ENCODE results near the gene CRYGN.

The CRYGN gene

GRCh38 chr7:151459726-151460473 lies 20.0 kb upstream of the CRYGN start:
- no peak for FAIRE-seq

DNA sequence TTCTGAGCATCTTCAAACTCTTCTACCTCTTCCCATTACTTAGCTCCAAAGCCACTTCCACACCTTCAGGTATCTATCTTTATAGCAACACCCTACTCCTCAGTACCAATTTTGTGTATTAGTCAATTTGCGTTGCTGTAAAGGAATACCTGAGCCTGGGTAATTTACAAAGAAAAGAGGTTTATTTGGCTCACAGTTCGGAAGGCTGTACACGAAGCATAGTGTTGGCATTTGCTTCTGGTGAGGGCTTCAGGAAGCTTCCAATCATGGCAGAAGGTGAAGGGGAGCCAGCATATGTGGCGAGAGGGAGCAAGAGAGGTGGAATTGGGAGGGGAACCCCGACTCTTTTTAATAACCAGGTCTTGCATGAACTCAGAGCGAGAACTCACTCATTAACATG lies 17.6 kb upstream of the CRYGN start:
- no peak for FAIRE-seq

DNA sequence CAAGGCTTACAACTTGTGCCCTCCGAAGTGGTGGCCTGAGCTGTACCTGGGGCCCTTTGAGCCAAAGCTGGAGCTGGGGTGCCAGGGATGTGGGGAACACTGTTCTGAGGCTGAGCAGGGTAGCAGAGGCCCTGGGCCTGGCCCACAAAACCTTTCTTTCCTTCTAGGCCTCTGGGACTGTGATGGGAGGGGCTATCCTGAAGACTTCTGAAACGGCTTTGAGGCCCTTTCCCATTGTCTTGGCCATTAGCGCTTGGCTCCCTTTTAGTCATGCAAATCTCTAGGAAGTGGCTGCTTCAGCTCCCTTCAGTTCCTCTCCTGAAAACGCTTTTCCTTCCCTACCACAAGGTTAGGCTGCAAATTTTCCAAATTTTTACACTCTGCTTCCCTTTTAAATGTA lies 16.8 kb upstream of the CRYGN start:
- no peak for FAIRE-seq

- no peak for FAIRE-seq
Observed at GRCh38 chr7:151456276-151456675, 16.3 kb upstream of the CRYGN start.

DNA sequence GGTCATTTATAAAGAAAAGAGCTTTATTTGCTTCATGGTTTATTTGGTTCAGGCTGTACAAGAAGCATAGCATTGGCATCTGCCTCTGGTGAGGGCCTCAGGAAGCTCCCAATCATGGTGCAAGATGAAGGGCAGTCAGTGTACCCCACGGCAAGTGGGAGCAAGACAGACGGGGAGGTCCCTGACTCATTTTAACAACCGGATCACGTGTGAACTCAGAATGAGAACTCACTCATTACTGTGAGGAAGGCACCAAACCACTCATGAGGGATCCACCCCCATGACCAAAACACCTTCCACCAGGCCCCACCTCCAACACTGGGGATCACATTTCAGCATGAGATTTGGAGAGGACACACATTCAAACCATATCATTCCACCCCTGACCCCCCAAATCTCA lies 15.7 kb upstream of the CRYGN start:
- no peak for FAIRE-seq

DNA sequence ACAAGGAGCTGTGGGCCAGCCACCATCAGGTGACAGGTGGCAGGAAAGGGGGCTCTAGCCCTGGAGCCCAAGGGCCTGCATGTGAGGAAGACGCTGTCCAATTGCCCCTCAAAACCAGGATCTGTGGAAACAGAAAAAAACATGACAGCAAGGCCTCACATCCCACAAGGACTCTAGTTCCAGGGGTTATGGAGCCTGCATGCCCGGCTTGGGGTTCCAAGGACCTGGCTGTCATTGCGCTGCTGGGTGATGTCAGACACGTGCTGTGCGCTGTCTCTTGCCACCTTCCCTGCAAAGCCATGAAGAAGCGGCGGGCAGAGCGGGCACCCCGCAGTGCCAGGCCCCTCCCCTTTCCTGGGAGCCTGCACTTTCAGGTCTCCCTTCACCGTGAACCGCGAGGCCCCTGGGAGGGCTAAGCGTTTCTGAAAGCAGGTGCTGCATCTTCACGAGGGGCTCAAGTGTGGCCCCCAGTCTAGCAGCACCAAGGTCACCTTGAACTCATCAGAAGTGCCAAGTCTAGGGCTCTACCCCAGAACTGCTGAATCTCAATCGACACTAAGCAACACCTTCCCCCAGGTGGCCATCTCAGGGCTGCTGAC lies 15.1 kb upstream of the CRYGN start:
- no peak for FAIRE-seq

DNA sequence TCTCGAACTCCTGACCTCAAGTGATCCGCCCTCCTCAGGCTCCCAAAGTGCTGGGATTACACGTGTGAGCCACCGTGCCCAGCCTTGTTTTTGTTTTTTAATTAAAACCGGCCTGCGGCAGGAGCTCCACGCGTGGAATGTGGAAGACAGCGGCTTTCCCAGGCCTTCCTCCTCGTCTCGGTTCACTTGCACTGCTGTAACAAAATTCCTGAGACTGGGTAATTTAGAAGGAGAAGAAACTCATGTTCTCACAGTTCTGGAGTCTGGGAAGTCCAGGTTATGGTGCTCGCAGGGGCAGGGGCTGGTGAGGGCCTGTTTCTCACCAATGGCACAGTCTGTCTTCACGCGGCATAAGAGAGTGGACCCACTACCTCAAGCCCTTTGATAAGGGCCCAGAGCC lies 14.4 kb upstream of the CRYGN start:
- FAIRE-seq: no peak

DNA sequence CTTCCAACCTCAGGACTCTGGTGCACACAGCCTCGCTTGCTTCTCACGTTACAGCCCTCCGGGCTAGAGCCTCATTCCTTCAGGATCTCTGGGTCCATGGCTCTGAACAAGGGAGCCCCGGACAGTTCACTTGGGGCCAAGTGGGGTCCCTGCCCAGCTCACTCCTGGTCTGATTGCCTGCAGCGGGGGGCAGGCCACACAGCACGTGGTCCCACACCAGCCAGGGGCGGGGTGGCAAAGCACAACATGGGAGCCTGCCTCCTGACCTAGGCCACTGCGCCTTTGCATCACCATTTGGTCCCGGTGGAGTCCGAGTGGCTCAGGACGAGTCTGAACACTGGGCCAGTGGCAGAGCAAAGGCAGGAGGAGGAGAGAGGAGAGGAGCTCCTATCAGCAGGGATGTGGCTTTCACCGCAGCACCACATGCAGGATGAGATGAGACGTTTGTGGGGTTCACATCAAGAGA lies 13.4 kb upstream of the CRYGN start:
- no peak for FAIRE-seq

DNA sequence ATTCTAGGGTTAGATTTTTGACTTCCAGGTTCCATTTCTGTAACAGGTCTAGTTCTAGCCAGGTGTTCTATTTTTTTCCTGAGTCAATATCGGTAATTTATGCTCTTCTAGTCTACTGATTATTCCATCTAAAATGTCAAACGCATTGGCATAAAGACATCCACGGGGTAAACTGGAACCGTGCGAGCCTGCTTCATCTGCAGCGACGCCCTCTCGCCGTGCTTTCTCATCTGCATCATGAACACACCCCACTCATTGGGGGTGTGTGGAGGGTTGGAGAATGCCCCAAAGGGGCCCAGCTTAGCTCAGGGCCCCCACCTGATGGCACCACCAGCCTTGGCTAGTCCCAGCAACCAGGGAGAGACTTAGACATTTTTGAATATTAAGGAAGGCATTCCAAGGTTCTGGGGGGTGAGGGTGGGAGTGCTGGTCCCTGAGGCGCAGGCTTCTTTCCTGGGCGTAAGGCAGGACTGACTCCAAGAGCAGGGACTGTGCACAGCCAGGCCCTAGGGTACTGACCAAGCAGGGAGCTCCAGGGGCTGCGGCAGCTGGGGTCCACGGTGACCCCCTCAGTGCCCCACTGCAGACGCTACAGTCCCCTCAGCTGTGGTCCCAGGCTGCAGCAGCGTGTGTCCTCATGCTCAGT lies 12.9 kb upstream of the CRYGN start:
- no peak for FAIRE-seq

DNA sequence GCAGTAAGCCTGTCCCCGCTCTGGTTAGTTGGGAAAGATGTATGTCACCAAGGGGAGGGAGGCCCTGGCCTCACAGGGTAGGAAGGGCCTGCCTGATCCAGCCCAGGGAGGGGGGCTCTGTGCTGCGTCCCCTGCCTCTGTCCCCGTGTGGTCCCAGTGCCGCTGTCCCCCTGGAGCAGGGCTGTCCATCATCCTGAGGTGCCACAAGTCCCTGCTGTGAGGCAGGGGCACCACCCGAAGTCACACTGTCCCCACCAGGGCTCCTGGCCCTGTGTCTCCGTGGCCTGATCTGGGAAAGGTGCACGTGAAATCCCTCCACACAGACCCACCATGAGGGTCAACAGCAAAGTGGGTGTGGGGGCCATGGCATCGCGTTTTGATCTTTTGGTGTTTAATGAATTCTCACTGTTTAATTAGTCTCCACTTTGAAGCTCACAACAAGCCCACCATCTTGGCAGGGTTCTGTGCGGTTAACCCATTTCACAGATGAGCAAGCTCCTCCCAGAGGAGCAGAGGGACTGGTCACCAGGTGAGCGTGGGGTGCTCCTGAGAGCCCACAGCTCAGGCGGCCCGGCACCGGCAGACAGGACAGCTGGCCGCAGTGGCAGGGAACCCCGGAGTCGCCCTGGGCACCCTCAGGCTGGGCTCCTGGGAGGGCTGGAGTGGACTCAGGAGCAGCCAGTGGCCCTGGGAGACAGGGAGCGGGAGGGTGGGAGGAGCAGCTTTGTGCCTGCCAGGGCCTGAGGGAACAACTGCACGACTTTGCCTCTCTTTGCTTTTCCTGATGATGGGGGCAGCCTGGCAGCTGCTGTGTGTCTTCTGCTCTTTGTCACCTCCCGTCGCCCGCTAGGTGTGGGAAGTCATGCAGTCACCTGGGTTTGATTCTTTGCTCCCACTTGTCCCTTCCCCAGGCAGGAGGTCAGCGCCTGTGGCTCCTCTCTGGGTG lies 12.0 kb upstream of the CRYGN start:
- no peak for FAIRE-seq

DNA sequence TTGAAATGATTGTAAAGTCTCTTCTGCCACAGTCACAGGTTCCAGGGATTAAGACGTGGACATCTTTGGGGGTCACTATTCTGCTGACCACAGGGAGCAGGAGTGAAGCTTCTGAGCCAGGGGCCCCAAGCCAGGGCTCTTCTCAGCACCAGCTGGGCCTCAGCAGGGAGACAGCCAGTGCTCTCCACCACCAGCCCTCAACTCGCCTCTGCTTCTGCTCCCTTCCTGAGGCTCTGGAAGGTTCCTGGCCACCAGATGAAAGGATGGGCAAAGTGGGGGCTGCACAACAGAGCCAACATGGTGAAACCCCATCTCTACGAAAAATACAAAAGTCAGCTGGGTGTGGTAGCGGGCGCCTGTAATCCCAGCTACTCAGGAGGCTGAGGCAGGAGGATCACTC lies 11.2 kb upstream of the CRYGN start:
- no peak for FAIRE-seq

GRCh38 chr7:151449990-151450389 lies 10.0 kb upstream of the CRYGN start:
- no peak for FAIRE-seq

DNA sequence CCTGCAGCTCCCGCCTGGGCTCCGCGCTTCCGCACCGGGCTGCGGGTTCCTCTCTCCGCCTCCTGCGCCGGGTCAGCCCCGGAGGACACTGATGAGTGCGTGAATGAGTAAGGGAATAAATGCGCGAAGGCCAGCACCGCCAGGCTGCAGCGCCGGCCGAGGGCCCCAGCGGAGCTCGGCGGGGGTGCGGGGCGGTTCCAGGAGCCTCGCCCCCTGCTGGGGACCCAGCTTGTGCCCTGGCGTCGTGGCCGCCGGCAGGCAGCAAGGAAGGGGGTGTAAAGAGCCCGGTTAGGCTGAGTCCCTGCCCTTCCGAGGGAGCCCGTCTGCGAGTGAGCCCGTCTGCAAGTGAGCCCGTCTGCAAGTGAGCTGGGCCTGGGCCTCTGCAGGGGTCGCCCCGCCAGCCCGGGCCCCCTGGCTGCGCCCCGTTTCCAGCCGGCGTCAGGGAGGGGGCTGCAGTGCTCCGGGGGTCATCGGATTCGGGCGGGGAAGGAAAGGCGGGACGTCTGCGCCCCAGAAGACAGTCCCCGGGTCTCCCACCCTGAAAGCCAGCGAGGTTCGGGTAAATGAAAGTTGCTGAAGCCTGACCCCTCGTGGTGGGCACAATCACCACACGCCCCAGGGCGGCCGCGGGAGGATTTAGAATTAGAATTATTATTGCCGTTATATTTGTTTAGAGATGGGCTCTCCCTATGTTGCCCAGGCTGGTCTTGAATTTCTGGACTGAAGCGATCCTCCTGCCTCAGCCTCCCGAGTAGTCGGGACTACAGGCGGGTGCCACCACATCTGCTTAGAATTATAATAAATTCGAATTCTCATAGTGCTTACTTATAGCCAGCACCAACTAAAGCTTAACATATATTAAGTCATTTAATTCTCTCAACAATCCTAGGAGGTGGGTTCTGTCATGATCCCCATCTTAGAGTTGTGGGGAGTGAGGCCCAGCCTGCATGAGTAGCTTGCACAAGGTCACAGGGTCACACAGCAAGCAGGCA lies 8.6 kb upstream of the CRYGN start:
- no peak for FAIRE-seq

GRCh38 chr7:151447901-151448260 lies 7.9 kb upstream of the CRYGN start:
- FAIRE-seq: no peak

GRCh38 chr7:151447312-151447711 lies 7.4 kb upstream of the CRYGN start:
- no peak for FAIRE-seq

DNA sequence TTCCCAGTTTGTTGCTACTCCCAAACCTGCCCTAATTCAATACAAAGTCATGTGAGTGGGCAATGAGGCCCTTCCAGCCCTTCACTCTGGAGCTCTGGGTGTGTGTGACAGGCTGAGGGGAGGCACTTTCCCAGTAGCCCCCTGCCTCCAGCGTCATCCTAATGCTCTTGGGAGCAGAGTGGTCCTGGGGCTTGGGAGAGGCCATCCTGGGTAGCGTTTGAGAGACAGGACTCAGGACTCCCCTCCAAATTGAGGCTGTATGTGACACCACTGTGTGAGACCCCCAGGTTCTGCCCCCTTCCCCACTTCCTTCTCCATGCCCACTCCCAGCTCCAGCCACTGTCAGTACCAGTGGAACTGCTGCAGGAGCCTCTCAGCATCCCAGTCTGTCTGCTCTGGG lies 6.5 kb upstream of the CRYGN start:
- FAIRE-seq: no peak

GRCh38 chr7:151444632-151445031 lies 4.7 kb upstream of the CRYGN start:
- no peak for FAIRE-seq

DNA sequence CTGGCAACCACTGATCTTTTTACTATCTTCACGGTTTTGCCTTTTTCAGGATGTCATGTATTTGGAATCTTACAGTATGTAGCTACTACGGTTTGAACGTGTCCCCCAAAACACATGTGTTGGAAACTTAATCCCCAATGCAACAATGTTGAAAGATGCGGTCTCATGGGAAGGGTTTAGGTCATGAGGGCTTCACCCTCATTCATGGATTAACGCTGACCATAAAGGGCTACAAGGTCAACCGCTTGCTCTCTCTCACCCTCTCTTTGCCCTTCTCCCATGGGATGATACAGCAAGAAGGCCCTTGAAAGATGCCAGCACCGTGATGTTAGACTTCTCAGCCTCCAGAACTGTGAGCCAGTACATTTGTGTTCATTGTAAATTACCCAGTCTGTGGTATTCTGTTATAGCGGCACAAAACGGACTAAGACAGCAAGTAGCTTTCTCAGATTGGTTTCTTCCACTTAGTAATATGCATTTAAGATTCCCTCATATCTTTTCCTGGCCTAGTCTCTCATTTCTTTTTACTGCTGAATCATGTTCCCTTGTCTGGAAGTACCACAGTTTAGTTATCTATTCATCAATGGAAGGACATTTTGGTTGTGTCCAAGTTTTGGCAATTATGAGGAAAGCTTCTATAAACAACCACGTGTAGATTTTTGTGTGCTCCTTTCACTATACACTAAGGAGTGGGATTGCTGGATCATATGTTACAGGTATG lies 3.0 kb upstream of the CRYGN start:
- no peak for FAIRE-seq

DNA sequence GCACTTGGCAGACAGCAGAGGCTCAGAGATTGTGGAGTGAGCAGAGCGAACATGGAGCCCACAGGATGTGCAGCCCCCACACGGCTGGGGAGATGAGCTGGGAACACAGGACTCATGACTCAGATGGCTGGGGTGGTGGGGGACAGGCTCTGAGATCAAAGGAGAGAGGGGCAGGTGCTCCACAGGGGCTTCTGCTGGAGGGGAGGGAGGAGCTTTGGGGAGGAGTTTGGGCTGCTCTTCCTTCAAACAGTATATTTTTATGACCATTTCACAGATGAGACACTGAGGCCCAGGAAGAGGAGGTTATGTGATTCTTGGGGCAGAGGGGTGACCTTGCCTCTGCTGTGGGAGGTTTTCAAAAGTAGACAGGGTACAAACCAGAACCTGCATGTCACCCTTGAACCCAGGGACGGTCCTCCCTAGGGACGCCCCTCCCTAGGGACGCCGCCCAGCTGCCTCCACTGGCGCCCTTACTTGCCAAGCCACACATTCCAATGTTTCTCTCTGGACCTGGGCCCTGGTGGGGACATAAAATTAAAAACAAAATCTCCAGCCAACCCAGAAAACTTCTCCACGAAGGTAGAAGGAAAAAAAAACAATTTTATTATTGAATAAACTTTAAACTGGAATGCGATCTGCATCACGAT lies 981 bp upstream of the CRYGN start:
- no peak for FAIRE-seq

- no peak for FAIRE-seq
Observed at GRCh38 chr7:151438864-151439601, 908 bp downstream of the CRYGN start.
